DND-41 (cell line): ENCODE results near the gene RAG1.

Source experiments
- EZH2 ChIP-seq: IDR thresholded peaks from 3 replicates; pipeline ENCODE4 v1.6.1; 2012; ENCODE audit warnings: borderline replicate concordance, low read depth, mild to moderate bottlenecking, moderate library complexity, low read length, inconsistent platforms; ENCODE audit not compliant: severe bottlenecking
- TF ChIP-seq, protein P1 (sequence below): IDR thresholded peaks from 2 replicates; pipeline ENCODE4 v1.5.1; 2012; ENCODE audit warnings: borderline replicate concordance, low read length, moderate library complexity, mild to moderate bottlenecking; ENCODE audit not compliant: poor library complexity, severe bottlenecking; ENCODE audit errors: extremely low read depth

GRCh38 chr11:36620246-36620645, 52.4 kb downstream of the RAG1 start:
- TF ChIP-seq, protein P1, sequence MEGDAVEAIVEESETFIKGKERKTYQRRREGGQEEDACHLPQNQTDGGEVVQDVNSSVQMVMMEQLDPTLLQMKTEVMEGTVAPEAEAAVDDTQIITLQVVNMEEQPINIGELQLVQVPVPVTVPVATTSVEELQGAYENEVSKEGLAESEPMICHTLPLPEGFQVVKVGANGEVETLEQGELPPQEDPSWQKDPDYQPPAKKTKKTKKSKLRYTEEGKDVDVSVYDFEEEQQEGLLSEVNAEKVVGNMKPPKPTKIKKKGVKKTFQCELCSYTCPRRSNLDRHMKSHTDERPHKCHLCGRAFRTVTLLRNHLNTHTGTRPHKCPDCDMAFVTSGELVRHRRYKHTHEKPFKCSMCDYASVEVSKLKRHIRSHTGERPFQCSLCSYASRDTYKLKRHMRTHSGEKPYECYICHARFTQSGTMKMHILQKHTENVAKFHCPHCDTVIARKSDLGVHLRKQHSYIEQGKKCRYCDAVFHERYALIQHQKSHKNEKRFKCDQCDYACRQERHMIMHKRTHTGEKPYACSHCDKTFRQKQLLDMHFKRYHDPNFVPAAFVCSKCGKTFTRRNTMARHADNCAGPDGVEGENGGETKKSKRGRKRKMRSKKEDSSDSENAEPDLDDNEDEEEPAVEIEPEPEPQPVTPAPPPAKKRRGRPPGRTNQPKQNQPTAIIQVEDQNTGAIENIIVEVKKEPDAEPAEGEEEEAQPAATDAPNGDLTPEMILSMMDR: no peak
- no peak for TF ChIP-seq EZH2
